ENCODE measurements around the gene TMEM171. TPM values are rescaled to one million over a fixed set of nuclear protein-coding genes. Genes with fewer than 3 reads are reported as not detected.

Gene TMEM171
- total and polyA plus RNA-seq, 2 experiments from 2014 or later = 1.9 to 2.9 TPM

- Histone ChIP-seq H3K9me2 (ENCODE audit: insufficient read depth) (no peaks in the 10 kb centered on the region), H3K27me3 (ENCODE audit: insufficient read depth) (no peaks in the 10 kb centered on the region), H3F3A (replicated peaks; ENCODE audit: low read depth) (no peaks in the 10 kb centered on the region), H3K27ac (ENCODE audit: low read depth) (no peak overlapping the region), H3K4me3 (no peak overlapping the region), H2AFZ (peak overlapping the region; percentile 69; the same call in 1 of the 2 replicates), H3K36me3 (ENCODE audit: insufficient read depth) (no peaks in the 10 kb centered on the region), H4K20me1 (replicated peaks; ENCODE audit: insufficient read depth) (no peaks in the 10 kb centered on the region), H3K4me2 (no peak overlapping the region), H3K4me1 (ENCODE audit: insufficient read depth) (no peaks in the 10 kb centered on the region), H3K79me2 (replicated peaks; ENCODE audit: insufficient read depth) (no peaks in the 10 kb centered on the region)
- H3K4me1 Mint-ChIP-seq = peaks cover 3% of the 10 kb centered on the region; the same call in 1 of the 3 replicates
- peaks cover 8% of the 10 kb centered on the region for H3K27me3 Mint-ChIP-seq (ENCODE audit: insufficient read depth, low read depth, poor library complexity)
- no peak for ATAC-seq
- no peak overlapping the region for H3K27ac Mint-ChIP-seq
- TF ChIP-seq EZH2 (IDR thresholded peaks at IDR 0.05; ENCODE audit: low read depth, unreplicated experiment) = no peak
- TF ChIP-seq REST (IDR thresholded peaks at IDR 0.05; ENCODE audit: unreplicated experiment) = no peak
- no peak for TF ChIP-seq NANOG (IDR thresholded peaks at IDR 0.05; ENCODE audit: borderline replicate concordance)
- TF ChIP-seq ZNF331 (CRISPR knock-in tag; IDR thresholded peaks at IDR 0.05; ENCODE audit: low read depth) = no peak
- TF ChIP-seq JUNB (IDR thresholded peaks at IDR 0.05; ENCODE audit: unreplicated experiment) = no peak
- no peak for TF ChIP-seq CTCF (conservative IDR thresholded peaks at IDR 0.05; ENCODE audit: low read depth in 2 of 2)
- TF ChIP-seq ZNF114 (CRISPR knock-in tag; IDR thresholded peaks at IDR 0.05) = no peak
- TF ChIP-seq EZH2phosphoT487 (IDR thresholded peaks at IDR 0.05; ENCODE audit: unreplicated experiment) = no peak
- H3K9me3 Mint-ChIP-seq = no peaks in the 10 kb centered on the region
- no peak for DNase-seq (ENCODE audit: low spot score)
- no peaks in the 10 kb centered on the region for H3K36me3 Mint-ChIP-seq (ENCODE audit: low read depth)
- H3K4me3 Mint-ChIP-seq = no peak overlapping the region
Measured at GRCh38 chr5:73150876-73151275, 30.5 kb downstream of the TMEM171 start.

- no peak overlapping the region for H3K4me2 ChIP-seq
- Mint-ChIP-seq H3K27ac (no peak overlapping the region), H3K27me3 (ENCODE audit: insufficient read depth, low read depth, poor library complexity) (peaks cover 8% of the 10 kb centered on the region), H3K4me3 (no peak overlapping the region), H3K9me3 (no peaks in the 10 kb centered on the region), H3K4me1 (peaks cover 6% of the 10 kb centered on the region; the same call in 1 of the 3 replicates), H3K36me3 (ENCODE audit: low read depth) (no peaks in the 10 kb centered on the region)
- no peaks in the 10 kb centered on the region for H3K27me3 ChIP-seq (ENCODE audit: insufficient read depth)
- H3K36me3 ChIP-seq (ENCODE audit: insufficient read depth) = no peaks in the 10 kb centered on the region
- H3K9me2 ChIP-seq (ENCODE audit: insufficient read depth) = no peaks in the 10 kb centered on the region
- DNase-seq (ENCODE audit: low spot score) (no peak), ATAC-seq (no peak)
- H3K4me1 ChIP-seq (ENCODE audit: insufficient read depth) = no peaks in the 10 kb centered on the region
- H3K79me2 ChIP-seq (replicated peaks; ENCODE audit: insufficient read depth) = no peaks in the 10 kb centered on the region
- no peak overlapping the region for H3K27ac ChIP-seq (ENCODE audit: low read depth)
- H2AFZ ChIP-seq = 0 out of 2 replicates have a peak overlapping the region, but pooled peaks have one; percentile 18
- no peaks in the 10 kb centered on the region for H3F3A ChIP-seq (replicated peaks; ENCODE audit: low read depth)
- H4K20me1 ChIP-seq (replicated peaks; ENCODE audit: insufficient read depth) = no peaks in the 10 kb centered on the region
- H3K4me3 ChIP-seq = no peak overlapping the region
- TF ChIP-seq NANOG (IDR thresholded peaks at IDR 0.05; ENCODE audit: borderline replicate concordance) (no peak), JUNB (IDR thresholded peaks at IDR 0.05; ENCODE audit: unreplicated experiment) (no peak), POLR2AphosphoS5 (IDR thresholded peaks at IDR 0.05; ENCODE audit: low read depth) (no peak)
Measured at GRCh38 chr5:73151766-73152410, 31.5 kb downstream of the TMEM171 start.
